ENCODE results near the gene GPATCH8.

The GPATCH8 gene

GRCh38 chr17:44503147-44504029 is at the start of gene GPATCH8:
Gene GPATCH8 (minus strand): TSS chr17:44503406. CDS start chr17:44503370, 36 bp downstream.
- DNase-seq (ENCODE audit: low read depth), result peak; percentile 97
- peak within 1 kb of the TSS; percentile 94 for H3K4me3 ChIP-seq (ENCODE audit: low read depth, low read length)
- TF ChIP-seq CTCF (conservative IDR thresholded peaks at IDR 0.05; ENCODE audit: low read depth, low read length), result no peak

- TF ChIP-seq CTCF (conservative IDR thresholded peaks at IDR 0.05; ENCODE audit: low read depth, low read length), result no peak
- no peak for DNase-seq (ENCODE audit: low read depth)
- H3K4me3 ChIP-seq (ENCODE audit: low read depth, low read length), result no peak overlapping the region
Observed at GRCh38 chr17:44552361-44552760, 49.2 kb upstream of the GPATCH8 start.

GRCh38 chr17:44549686-44550085 is 46.5 kb upstream of the GPATCH8 start:
- no peak for TF ChIP-seq CTCF (conservative IDR thresholded peaks at IDR 0.05; ENCODE audit: low read depth, low read length)
- DNase-seq (ENCODE audit: low read depth), result no peak
- H3K4me3 ChIP-seq (ENCODE audit: low read depth, low read length), result no peak overlapping the region

GRCh38 chr17:44548376-44549230 is 45.4 kb upstream of the GPATCH8 start:
- DNase-seq (ENCODE audit: low read depth), result no peak
- no peak overlapping the region for H3K4me3 ChIP-seq (ENCODE audit: low read depth, low read length)

GRCh38 chr17:44547625-44548267 is 44.5 kb upstream of the GPATCH8 start:
- peak; percentile 62 for DNase-seq (ENCODE audit: low read depth)
- no peak overlapping the region for H3K4me3 ChIP-seq (ENCODE audit: low read depth, low read length)
- no peak for TF ChIP-seq CTCF (conservative IDR thresholded peaks at IDR 0.05; ENCODE audit: low read depth, low read length)

More at GRCh38 chr17:44548376-44549230, 45.4 kb upstream of the GPATCH8 start:
- no peak for TF ChIP-seq CTCF (conservative IDR thresholded peaks at IDR 0.05; ENCODE audit: low read depth, low read length)

- no peak overlapping the region for H3K4me3 ChIP-seq (ENCODE audit: low read depth, low read length)
- DNase-seq (ENCODE audit: low read depth), result peak; percentile 75
Observed at GRCh38 chr17:44546671-44547606, 43.7 kb upstream of the GPATCH8 start.

More at GRCh38 chr17:44546671-44547606, 43.7 kb upstream of the GPATCH8 start:
- no peak for TF ChIP-seq CTCF (conservative IDR thresholded peaks at IDR 0.05; ENCODE audit: low read depth, low read length)

All from choroid plexus epithelial cell (primary cell).